PC-9 (cell line): ENCODE data around the gene LYSMD1.

ENCODE experiments used
- CTCF ChIP-seq: fragments of 200-600 bp; sonication (generic); conservative IDR thresholded peaks from 2 replicates; pipeline ENCODE4 v1.6.1; 2017; ENCODE audit warnings: mixed run types, antibody characterized with exemption, mild to moderate bottlenecking, moderate library complexity
- EZH2 ChIP-seq: fragments of 200-600 bp; sonication (generic); IDR thresholded peaks from 2 replicates; pipeline ENCODE4 v1.8.0; 2017; ENCODE audit warnings: antibody characterized with exemption, low read depth

GRCh38 chr1:151135433-151136385 lies 30.0 kb downstream of the LYSMD1 start:
- TF ChIP-seq CTCF (no peak), EZH2 (no peak)
